Measurements from ENCODE around the gene CIB4. TPM values are rescaled to one million over a fixed set of nuclear protein-coding genes. Genes with fewer than 3 reads are reported as not detected.
"Not testable (repeated sequence)": the region's sequence is repeated elsewhere in the genome, so short reads cannot be mapped to it uniquely, and the experiment has no call there.

CIB4 gene
- total RNA-seq, 1 experiment from 2014 or later: not detected

DNA sequence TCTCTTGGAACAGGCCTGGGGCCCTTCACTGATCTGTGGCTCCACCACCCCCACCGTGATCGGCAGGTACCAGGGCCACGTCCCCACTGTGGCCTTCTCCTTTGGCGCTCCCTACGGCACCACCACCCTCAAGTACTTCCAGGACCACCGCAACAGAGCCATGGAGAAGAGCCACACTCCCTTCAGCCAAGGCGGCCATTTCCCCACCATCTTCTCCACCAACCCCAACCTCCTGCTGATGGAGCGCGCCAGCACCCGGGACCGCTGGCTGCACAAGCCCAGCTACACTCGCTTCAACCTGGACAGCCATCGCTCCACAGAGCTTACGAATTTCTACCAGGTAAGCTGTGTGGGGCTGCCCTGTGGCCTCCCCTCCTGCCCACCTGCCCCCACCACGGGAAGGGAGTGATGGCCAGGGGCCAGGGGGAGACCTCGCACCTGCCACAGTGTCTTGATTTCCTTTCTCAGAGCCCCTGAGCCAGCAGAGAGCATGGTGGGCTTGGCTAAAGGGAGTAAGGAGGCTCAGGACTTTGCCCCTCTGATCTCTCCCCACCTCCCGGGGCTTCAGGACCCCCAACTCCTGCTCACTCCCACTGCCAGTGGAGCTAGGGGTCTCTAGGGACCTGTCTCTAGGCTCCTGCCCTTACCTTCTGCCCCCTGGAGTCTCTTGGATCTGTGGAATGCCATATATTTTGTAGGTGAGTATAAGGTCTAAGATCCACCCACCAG lies 65.2 kb downstream of the CIB4 start:
- no peaks in the 10 kb centered on the region for H3K9me3 ChIP-seq
- H3K27me3 ChIP-seq: 0 out of 2 replicates have a peak, but pooled peaks cover 2% of the 10 kb centered on the region
- H3K36me3 ChIP-seq: no peaks in the 10 kb centered on the region
- no peak for DNase-seq
- H3K4me3 ChIP-seq: no peak overlapping the region

- Histone ChIP-seq H3K4me3 (no peak overlapping the region), H3K9me3 (no peaks in the 10 kb centered on the region), H3K36me3 (no peaks in the 10 kb centered on the region), H3K27me3 (0 out of 2 replicates have a peak, but pooled peaks cover 2% of the 10 kb centered on the region)
- no peak for DNase-seq
Measured at GRCh38 chr2:26574900-26575560, 66.1 kb downstream of the CIB4 start.

DNA sequence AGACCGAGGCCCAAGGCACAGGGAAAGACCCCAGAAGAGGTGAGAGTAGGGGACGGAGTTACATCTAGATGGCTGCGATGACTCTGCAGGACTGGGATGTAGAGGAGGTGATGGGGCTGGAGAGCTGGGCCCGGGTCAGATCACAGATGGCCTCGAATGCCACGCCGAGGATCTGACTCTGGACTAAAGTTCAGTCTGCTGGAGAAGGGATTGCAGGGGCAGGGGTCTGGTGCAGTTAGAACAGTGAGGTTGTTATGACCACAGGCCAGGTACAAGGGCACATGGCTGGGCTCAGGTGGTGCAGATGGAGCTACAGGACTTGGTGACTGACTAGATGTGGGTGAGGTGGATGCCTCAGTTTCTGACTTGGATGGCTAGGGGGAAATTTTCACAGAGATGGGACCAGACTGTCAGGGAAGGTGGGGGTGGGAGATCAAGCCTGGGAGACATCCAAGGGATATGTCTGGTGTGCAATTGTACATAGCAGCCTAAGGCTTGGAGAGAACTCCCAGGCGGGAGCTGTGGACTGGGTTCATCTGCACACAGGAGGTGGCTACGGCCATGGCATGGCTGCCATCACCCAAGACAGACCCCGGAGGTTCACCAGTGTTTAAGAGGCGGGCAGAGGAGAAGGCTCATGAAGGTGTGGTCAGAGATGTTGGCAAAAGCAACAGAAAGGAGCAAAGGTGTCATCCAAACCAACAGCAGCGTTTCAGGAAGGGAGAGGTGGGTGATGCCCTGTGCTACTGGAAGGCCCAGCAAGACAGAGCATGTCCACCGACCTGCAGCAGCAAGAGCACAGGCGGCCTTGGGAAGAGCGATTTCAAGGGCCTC lies 66.9 kb downstream of the CIB4 start:
- H3K4me3 ChIP-seq: no peak overlapping the region
- H3K36me3 ChIP-seq: no peaks in the 10 kb centered on the region
- DNase-seq: no peak
- H3K9me3 ChIP-seq: no peaks in the 10 kb centered on the region
- H3K27me3 ChIP-seq: 0 out of 2 replicates have a peak, but pooled peaks cover 2% of the 10 kb centered on the region

DNA sequence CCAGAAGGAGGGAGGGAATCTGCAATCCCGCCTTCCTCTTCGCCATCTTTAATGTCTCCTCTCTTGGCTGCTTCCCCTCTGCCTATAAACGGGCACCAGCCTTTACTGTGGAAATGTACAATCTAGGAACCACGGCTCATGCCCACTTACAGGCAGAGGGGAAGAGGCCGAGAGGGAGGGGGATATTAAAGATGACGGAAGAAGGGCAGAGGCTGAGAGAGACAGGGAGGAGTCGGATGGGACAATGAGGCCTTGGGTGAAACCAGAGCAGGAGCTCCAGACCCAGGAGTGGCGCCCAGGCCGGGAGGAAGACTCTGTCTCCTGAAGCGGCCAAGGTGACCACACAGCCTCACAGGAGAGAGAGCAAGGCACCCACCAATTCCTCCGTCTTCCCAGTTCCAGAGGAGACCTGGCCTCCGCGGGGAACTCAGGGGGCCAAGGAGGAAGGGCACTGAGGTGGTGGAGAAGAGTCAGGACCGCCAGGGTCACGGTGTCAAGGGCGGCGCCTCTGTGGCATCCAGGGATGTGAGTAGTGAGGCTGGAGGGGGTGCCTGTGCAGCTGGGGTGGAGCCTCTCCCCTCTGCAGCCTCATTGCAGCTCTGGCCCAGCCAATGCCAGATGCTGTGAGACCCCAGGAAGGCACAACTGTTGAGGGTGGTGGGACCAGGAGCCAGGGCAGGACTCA lies 67.8 kb downstream of the CIB4 start:
- no peak overlapping the region for H3K4me3 ChIP-seq
- H3K9me3 ChIP-seq: no peaks in the 10 kb centered on the region
- 0 out of 2 replicates have a peak, but pooled peaks cover 2% of the 10 kb centered on the region for H3K27me3 ChIP-seq
- no peak for DNase-seq
- H3K36me3 ChIP-seq: no peaks in the 10 kb centered on the region

DNA sequence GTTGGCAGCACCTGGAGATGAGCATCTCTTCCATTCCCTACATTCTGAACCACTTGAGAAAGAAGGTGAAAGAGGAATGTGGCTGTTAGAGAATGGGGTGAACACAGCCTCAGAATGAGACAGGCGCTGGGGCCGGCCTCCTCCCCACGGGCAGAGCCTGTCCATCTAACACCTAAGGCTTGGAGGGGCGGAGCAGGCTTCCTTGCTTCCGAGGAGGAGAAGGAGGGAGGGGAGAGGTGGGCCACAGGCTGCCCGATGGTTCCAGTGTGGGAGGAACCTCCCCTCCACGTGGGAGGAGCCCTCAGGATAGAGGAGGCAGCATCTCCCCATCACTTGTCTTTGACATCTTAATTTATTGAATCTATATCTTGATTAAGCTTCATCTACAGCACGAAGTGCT lies 68.6 kb downstream of the CIB4 start:
- no peak for DNase-seq
- no peaks in the 10 kb centered on the region for H3K9me3 ChIP-seq
- 0 out of 2 replicates have a peak, but pooled peaks cover 2% of the 10 kb centered on the region for H3K27me3 ChIP-seq
- no peaks in the 10 kb centered on the region for H3K36me3 ChIP-seq
- H3K4me3 ChIP-seq: no peak overlapping the region

- H3K36me3 ChIP-seq: no peaks in the 10 kb centered on the region
- no peak overlapping the region for H3K4me3 ChIP-seq
- DNase-seq: peak; percentile 61
- H3K9me3 ChIP-seq: no peaks in the 10 kb centered on the region
- H3K27me3 ChIP-seq: peaks cover 5% of the 10 kb centered on the region
Measured at GRCh38 chr2:26571316-26571715, 69.8 kb downstream of the CIB4 start.

DNA sequence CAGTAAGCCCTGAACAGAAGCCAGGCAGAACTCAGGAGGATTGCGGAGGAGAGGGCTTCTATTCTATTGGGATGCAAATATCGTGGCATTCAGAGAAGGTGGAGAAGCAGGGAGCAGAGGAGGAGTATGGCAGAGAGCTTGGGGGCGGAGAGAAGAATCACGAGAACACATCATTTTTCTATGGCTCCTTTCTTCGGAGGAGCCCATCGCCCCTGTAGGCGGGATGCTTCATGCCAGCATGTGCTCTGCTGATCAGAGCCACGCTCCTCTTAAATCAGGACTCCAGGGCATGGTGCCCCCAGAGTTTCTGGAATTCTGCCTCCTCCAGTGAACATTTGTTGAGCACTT lies 71.1 kb downstream of the CIB4 start:
- H3K4me3 ChIP-seq: no peak overlapping the region
- no peak for DNase-seq
- no peaks in the 10 kb centered on the region for H3K9me3 ChIP-seq
- H3K36me3 ChIP-seq: no peaks in the 10 kb centered on the region
- peaks cover 8% of the 10 kb centered on the region for H3K27me3 ChIP-seq

DNA sequence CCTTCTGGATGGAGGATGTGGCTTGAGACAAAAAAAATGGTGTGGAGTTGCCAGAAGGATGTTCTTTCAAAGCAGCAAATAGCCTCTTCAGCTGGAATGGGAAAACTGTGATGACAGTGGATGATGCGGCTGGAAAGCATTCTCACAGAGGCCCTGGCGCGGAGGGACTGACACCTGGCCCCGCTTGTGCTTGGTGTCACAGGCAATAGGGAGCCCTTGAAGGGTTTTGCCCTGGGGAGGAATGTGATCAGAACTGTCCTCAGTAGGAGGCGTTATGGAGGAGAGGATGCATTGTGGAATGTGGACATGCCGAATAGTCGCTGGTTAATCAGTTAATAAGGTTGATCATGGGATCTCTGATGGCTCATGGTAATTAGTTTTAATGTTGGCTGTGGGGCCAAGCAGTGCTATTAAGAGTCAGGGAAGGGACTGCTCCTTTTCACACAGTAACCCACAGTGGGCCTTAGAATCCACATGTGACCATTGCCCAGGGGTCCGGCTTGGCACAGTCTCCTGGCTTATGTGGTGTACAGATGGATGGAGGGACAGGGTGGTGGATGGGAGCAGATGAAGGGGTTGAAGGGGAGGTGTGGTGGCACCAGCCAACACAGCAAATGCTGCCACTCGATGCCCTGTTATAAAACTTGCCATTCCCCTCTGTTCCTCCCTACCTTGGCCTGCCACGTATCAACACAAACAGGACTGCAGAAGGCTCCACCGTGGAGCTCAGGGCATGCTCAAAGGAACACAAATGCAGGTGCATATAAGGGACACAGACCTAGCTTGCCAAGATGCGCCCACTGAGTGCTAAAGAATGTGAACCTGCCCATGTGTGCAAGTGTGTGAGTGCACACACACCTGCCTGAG lies 71.7 kb downstream of the CIB4 start:
- DNase-seq: no peak
- peaks cover 9% of the 10 kb centered on the region for H3K27me3 ChIP-seq
- no peaks in the 10 kb centered on the region for H3K36me3 ChIP-seq
- H3K4me3 ChIP-seq: no peak overlapping the region
- H3K9me3 ChIP-seq: no peaks in the 10 kb centered on the region

DNA sequence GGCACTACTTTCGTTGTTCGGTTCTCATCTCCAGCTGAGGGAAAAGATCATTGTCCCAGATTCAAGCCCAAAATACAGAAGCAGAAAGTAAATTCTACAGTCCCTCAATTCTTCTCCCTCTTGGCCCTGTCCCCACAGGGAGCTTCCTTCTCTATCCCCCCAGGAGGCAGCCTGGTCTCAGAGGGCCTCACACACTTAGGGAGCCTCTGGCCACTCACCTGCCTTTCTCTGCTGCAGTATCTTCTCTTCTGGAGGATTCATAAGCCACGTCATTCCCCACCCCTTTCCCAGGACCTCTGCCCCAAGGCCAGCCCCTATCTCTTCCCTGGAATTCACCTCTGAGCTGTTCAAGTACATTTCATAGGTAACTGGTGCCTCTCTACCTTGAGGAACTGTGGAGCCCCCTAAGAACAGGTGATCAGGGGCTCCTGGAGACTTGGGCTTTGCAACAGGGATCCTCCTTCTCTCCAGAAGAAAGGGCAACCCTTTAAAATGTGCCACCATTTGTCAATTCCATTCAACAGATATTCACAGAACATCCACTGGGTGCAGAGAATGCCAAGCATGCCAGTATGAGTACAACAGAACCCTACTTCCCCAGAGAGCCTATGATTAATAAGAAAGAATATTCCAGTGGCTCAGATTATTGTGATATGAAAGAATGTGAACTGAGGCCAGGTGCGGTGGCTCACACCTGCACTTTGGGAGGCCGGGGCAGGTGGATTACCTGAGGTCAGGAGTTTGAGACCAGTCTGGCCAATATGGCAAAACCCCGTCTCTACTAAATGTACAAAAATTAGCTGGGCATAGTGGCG lies 72.9 kb downstream of the CIB4 start:
- H3K36me3 ChIP-seq: no peaks in the 10 kb centered on the region
- DNase-seq: no peak
- H3K27me3 ChIP-seq: peaks cover 18% of the 10 kb centered on the region
- no peak overlapping the region for H3K4me3 ChIP-seq
- no peaks in the 10 kb centered on the region for H3K9me3 ChIP-seq

- Histone ChIP-seq H3K27me3 (peaks cover 25% of the 10 kb centered on the region), H3K4me3 (no peak overlapping the region), H3K9me3 (no peaks in the 10 kb centered on the region), H3K36me3 (no peaks in the 10 kb centered on the region)
- no peak for DNase-seq
Measured at GRCh38 chr2:26567534-26567933, 73.6 kb downstream of the CIB4 start.

GRCh38 chr2:26566731-26567130 lies 74.4 kb downstream of the CIB4 start:
- not testable (repeated sequence) for DNase-seq, H3K9me3 ChIP-seq, H3K36me3 ChIP-seq, H3K4me3 ChIP-seq
- H3K27me3 ChIP-seq: peaks cover 29% of the 10 kb centered on the region

DNA sequence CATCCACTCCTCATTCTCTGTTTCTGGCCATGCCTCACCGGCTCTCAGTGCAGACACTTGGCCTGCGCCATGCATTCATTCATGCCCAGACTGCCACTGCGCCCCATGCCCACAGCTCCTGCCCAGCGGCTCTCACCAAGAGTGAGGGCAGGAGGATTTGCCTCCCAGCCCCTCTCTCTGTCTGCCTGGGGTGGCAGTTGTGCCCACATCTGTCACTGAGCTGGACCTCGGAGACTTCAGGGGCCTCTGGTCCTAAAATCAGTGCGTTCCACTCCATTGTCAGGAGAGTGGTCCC lies 75.1 kb downstream of the CIB4 start:
- Histone ChIP-seq H3K4me3 (no peak overlapping the region), H3K27me3 (peaks cover 29% of the 10 kb centered on the region)
- no peak for DNase-seq

DNA sequence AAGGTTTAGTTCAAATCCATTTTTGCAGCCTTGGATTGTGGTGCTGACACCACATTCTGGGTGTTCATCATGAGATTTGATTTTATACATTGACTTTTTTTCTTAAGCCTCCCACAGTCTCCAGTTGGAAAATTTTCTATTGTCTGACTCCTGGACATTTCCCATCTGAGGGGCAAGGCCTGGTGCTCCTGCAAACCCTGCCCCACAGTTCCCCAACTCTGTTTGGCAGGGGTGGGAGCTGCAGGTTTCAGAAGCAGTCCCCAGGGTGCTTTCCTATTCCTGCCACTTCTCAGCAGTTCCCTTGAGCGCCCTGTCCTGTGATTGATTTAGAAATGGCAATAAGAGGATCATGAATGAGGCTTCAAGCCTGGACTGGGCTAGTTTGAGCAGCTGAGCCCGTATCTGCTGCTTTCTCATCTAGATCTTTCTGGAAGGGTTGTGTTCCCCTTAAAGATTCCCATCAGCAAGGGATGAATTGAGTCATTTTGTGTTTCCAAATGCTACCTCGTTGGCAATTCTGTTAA lies 77.0 kb downstream of the CIB4 start:
- H3K27me3 ChIP-seq: peaks cover 29% of the 10 kb centered on the region
- no peak for DNase-seq

More for the DNA sequence above, 75.1 kb downstream of the CIB4 start:
- no peaks in the 10 kb centered on the region for H3K36me3 ChIP-seq
- H3K9me3 ChIP-seq: no peaks in the 10 kb centered on the region

DNA sequence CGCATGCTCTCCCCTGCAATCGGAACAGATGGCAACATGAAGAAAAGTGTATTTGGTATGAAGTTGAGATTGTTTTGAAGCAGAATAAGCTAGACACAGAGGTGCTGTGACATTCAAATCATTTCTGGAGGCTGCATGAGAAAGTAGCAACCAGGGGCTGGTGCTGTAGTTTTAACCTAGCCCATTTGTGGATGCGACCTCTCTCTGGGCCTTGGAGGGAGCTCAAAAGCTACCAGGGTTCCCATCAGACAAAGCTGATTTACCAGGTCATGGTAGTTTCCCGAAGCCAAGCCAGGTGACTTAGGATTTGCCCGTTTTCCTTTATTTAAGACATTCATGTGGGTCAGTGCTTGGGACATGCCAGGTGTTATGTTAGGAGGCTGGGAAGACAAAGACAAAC lies 77.5 kb downstream of the CIB4 start:
- no peaks in the 10 kb centered on the region for H3K9me3 ChIP-seq
- peaks cover 29% of the 10 kb centered on the region for H3K27me3 ChIP-seq
- H3K36me3 ChIP-seq: no peaks in the 10 kb centered on the region
- DNase-seq: no peak
- H3K4me3 ChIP-seq: no peak overlapping the region

More for the DNA sequence above, 77.0 kb downstream of the CIB4 start:
- Histone ChIP-seq H3K36me3 (no peaks in the 10 kb centered on the region), H3K9me3 (no peaks in the 10 kb centered on the region), H3K4me3 (no peak overlapping the region)

All from MG63 (cell line).